HG02884 (cell line): ENCODE data around the gene VSX2.

Experiments used
- ATAC-seq: cut with Tn5 transposase; IDR thresholded peaks from one replicate; pipeline ENCODE4 v1.9.1; 2021; ENCODE audit warnings: mild to moderate bottlenecking, moderate library complexity; ENCODE audit not compliant: unreplicated experiment

The VSX2 gene

GRCh38 chr14:74221741-74222140, 17.5 kb upstream of the VSX2 start:
- ATAC-seq: no peak

- no peak for ATAC-seq
Observed at GRCh38 chr14:74223016-74223415, 16.2 kb upstream of the VSX2 start.

GRCh38 chr14:74231784-74232183, 7.5 kb upstream of the VSX2 start:
- no peak for ATAC-seq

- no peak for ATAC-seq
Observed at GRCh38 chr14:74235017-74235416, 4.2 kb upstream of the VSX2 start.

- no peak for ATAC-seq
Observed at GRCh38 chr14:74237441-74237840, 1.8 kb upstream of the VSX2 start.

GRCh38 chr14:74239848-74240793, 872 bp downstream of the VSX2 start:
- ATAC-seq: no peak

- ATAC-seq: no peak
Observed at GRCh38 chr14:74240794-74241651, 1.8 kb downstream of the VSX2 start.

GRCh38 chr14:74241652-74242017, 2.4 kb downstream of the VSX2 start:
- no peak for ATAC-seq

GRCh38 chr14:74242021-74242779, 3.0 kb downstream of the VSX2 start:
- no peak for ATAC-seq

GRCh38 chr14:74242780-74243042, 3.5 kb downstream of the VSX2 start:
- ATAC-seq: no peak

GRCh38 chr14:74243051-74243450, 3.8 kb downstream of the VSX2 start:
- no peak for ATAC-seq

- ATAC-seq: no peak
Observed at GRCh38 chr14:74244115-74244514, 4.9 kb downstream of the VSX2 start.

GRCh38 chr14:74245292-74245691, 6.0 kb downstream of the VSX2 start:
- ATAC-seq: no peak

GRCh38 chr14:74246542-74246941, 7.3 kb downstream of the VSX2 start:
- ATAC-seq: no peak

GRCh38 chr14:74248017-74248416, 8.8 kb downstream of the VSX2 start:
- ATAC-seq: no peak

- no peak for ATAC-seq
Observed at GRCh38 chr14:74249433-74250375, 10.5 kb downstream of the VSX2 start.

- no peak for ATAC-seq
Observed at GRCh38 chr14:74255281-74255680, 16.0 kb downstream of the VSX2 start.

- ATAC-seq: no peak
Observed at GRCh38 chr14:74257078-74257940, 18.1 kb downstream of the VSX2 start.
